Trophoblast cell (in vitro differentiated cells and primary cell): ENCODE data around the gene COL2A1.

Source experiments
- DNase-seq, 2 donors: peaks; one replicate each; pipeline ENCODE4 v3.0.0-alpha.2; 2016
- H2AFZ ChIP-seq: 2 replicates; pipeline ENCODE4 v1.6.1; 2013; ENCODE audit warnings: low read length, moderate library complexity, mild to moderate bottlenecking; ENCODE audit not compliant: insufficient read depth, poor library complexity
- H2AK5ac ChIP-seq: 2 replicates; pipeline ENCODE4 v1.6.1; 2013; ENCODE audit warnings: mild to moderate bottlenecking, low read length
- H2BK120ac ChIP-seq: 2 replicates; pipeline ENCODE4 v1.6.1; 2013; ENCODE audit warnings: low read length, mild to moderate bottlenecking, moderate library complexity; ENCODE audit not compliant: insufficient read depth, poor library complexity
- H2BK12ac ChIP-seq: 2 replicates; pipeline ENCODE4 v1.6.1; 2013; ENCODE audit warnings: mild to moderate bottlenecking, low read length, moderate library complexity
- H2BK5ac ChIP-seq: 2 replicates; pipeline ENCODE4 v1.6.1; 2013; ENCODE audit warnings: low read length, low read depth, moderate library complexity, mild to moderate bottlenecking; ENCODE audit not compliant: poor library complexity
- H3K14ac ChIP-seq: 2 replicates; pipeline ENCODE4 v1.6.1; 2013; ENCODE audit warnings: mild to moderate bottlenecking, low read length
- H3K18ac ChIP-seq: 2 replicates; pipeline ENCODE4 v1.6.1; 2013; ENCODE audit warnings: mild to moderate bottlenecking, low read length
- H3K23ac ChIP-seq: 2 replicates; pipeline ENCODE4 v1.6.1; 2013; ENCODE audit warnings: low read length
- H3K27ac ChIP-seq: 2 replicates; pipeline ENCODE4 v1.5.1; 2013; ENCODE audit warnings: low read depth, mild to moderate bottlenecking, inconsistent platforms, low read length, moderate library complexity
- H3K27me3 ChIP-seq: 2 replicates; pipeline ENCODE4 v1.6.1; 2013; ENCODE audit warnings: inconsistent platforms, mild to moderate bottlenecking, low read length, moderate library complexity; ENCODE audit not compliant: insufficient read depth
- H3K36me3 ChIP-seq, 2 experiments: 1 replicate in 1 of 2; 2 replicates in 1 of 2; pipeline ENCODE4 v1.6.1; 2013; ENCODE audit warnings: low read length in 2 of 2, mild to moderate bottlenecking in 2 of 2, moderate library complexity in 1 of 2; ENCODE audit not compliant: insufficient read depth in 2 of 2, control insufficient read depth in 1 of 2
- H3K4ac ChIP-seq: 2 replicates; pipeline ENCODE4 v1.6.1; 2013; ENCODE audit warnings: low read depth, mild to moderate bottlenecking, low read length, moderate library complexity
- H3K4me1 ChIP-seq, 2 experiments: 1 replicate in 1 of 2; 2 replicates in 1 of 2; pipeline ENCODE4 v1.6.1; 2013; ENCODE audit warnings: low read length in 2 of 2, mild to moderate bottlenecking in 2 of 2, moderate library complexity in 1 of 2; ENCODE audit not compliant: insufficient read depth in 2 of 2, control insufficient read depth in 1 of 2
- H3K4me2 ChIP-seq: 2 replicates; pipeline ENCODE4 v1.6.1; 2013; ENCODE audit warnings: inconsistent platforms, mild to moderate bottlenecking, low read length, moderate library complexity
- H3K4me3 ChIP-seq: 2 replicates; pipeline ENCODE4 v1.5.1; 2013; ENCODE audit warnings: mild to moderate bottlenecking, low read depth, low read length, inconsistent platforms
- H3K79me1 ChIP-seq: one replicate; pipeline ENCODE4 v1.6.1; 2013; ENCODE audit warnings: low read length
- H3K79me2 ChIP-seq: 2 replicates; pipeline ENCODE4 v1.6.1; 2013; ENCODE audit warnings: low read length, mild to moderate bottlenecking; ENCODE audit not compliant: control insufficient read depth, insufficient read depth, poor library complexity
- H3K9ac ChIP-seq: 2 replicates; pipeline ENCODE4 v1.6.1; 2013; ENCODE audit warnings: mild to moderate bottlenecking, low read length
- H3K9me3 ChIP-seq: 2 replicates; pipeline ENCODE4 v1.6.1; 2013; ENCODE audit warnings: low read depth, mild to moderate bottlenecking, control low read depth, inconsistent platforms, low read length; ENCODE audit not compliant: insufficient read depth
- H4K12ac ChIP-seq: 2 replicates; pipeline ENCODE4 v1.6.1; 2013; ENCODE audit warnings: low read depth, mild to moderate bottlenecking, low read length, moderate library complexity
- H4K8ac ChIP-seq: 2 replicates; pipeline ENCODE4 v1.6.1; 2013; ENCODE audit warnings: low read depth, mild to moderate bottlenecking, low read length, moderate library complexity
- H4K91ac ChIP-seq: one replicate; pipeline ENCODE4 v1.6.1; 2013; ENCODE audit warnings: low read depth, mild to moderate bottlenecking, low read length, moderate library complexity
- WGBS: extraction: QIAGEN DNeasy Blood & Tissue Kit; methylation state at CpG from one replicate; pipeline ENCODE4 v1.1.7; 2013; ENCODE audit warnings: missing lambda C conversion rate; ENCODE audit not compliant: insufficient read length, insufficient coverage; ENCODE audit errors: extremely low coverage; 5-methylcytosine and 5-hydroxymethylcytosine counted together

Gene COL2A1

GRCh38 chr12:48018618-48018995, 14.3 kb upstream of the COL2A1 start:
- no CpG with 5 or more reads among the region's 4 CpGs for WGBS
- H3K23ac ChIP-seq, result no peak overlapping the region

GRCh38 chr12:48017921-48018617, 13.8 kb upstream of the COL2A1 start:
- DNase-seq, result no peak
- Histone ChIP-seq H2AFZ (no peak overlapping the region), H3K4ac (no peak overlapping the region), H2AK5ac (no peak overlapping the region), H4K12ac (no peak overlapping the region), H3K79me1 (peaks cover 7% of the 10 kb centered on the region), H3K23ac (no peak overlapping the region), H3K18ac (no peak overlapping the region), H3K14ac (no peak overlapping the region), H3K27me3 (peaks cover 11% of the 10 kb centered on the region), H3K4me3 (no peak overlapping the region), H3K27ac (no peak overlapping the region), H3K4me1 (peaks cover 10 to 13% of the 10 kb centered on the region in 2 experiments), H4K91ac (no peak overlapping the region), H4K8ac (no peak overlapping the region), H2BK5ac (no peak overlapping the region), H3K36me3 (no peaks in the 10 kb centered on the region), H2BK120ac (no peak overlapping the region), H3K4me2 (no peak overlapping the region), H3K79me2 (no peaks in the 10 kb centered on the region), H2BK12ac (no peak overlapping the region), H3K9me3 (peaks cover 2% of the 10 kb centered on the region), H3K9ac (peak overlapping the region; percentile 19)
- WGBS, result no CpG with 5 or more reads among the region's 4 CpGs

More at GRCh38 chr12:48018618-48018995, 14.3 kb upstream of the COL2A1 start:
- no peak overlapping the region for H2BK120ac ChIP-seq
- peaks cover 11% of the 10 kb centered on the region for H3K27me3 ChIP-seq
- H3K9me3 ChIP-seq, result peaks cover 2% of the 10 kb centered on the region
- H2BK12ac ChIP-seq, result no peak overlapping the region
- no peak overlapping the region for H3K4me3 ChIP-seq
- no peak overlapping the region for H3K27ac ChIP-seq
- no peaks in the 10 kb centered on the region for H3K79me2 ChIP-seq
- no peaks in the 10 kb centered on the region for H3K36me3 ChIP-seq
- no peak overlapping the region for H3K18ac ChIP-seq
- H2BK5ac ChIP-seq, result no peak overlapping the region
- peaks cover 10% of the 10 kb centered on the region for H3K79me1 ChIP-seq
- no peak overlapping the region for H3K4me2 ChIP-seq
- no peak overlapping the region for H4K91ac ChIP-seq
- peaks cover 14 to 17% of the 10 kb centered on the region in 2 experiments for H3K4me1 ChIP-seq
- H3K14ac ChIP-seq, result no peak overlapping the region
- H3K4ac ChIP-seq, result no peak overlapping the region
- H4K12ac ChIP-seq, result no peak overlapping the region
- H2AK5ac ChIP-seq, result no peak overlapping the region
- H3K9ac ChIP-seq, result no peak overlapping the region
- no peak for DNase-seq
- H4K8ac ChIP-seq, result no peak overlapping the region
- no peak overlapping the region for H2AFZ ChIP-seq

GRCh38 chr12:48017496-48017895, 13.2 kb upstream of the COL2A1 start:
- no peak overlapping the region for H2AK5ac ChIP-seq
- H3K79me1 ChIP-seq, result peaks cover 4% of the 10 kb centered on the region
- H3K27ac ChIP-seq, result no peak overlapping the region

GRCh38 chr12:48016373-48017020, 12.2 kb upstream of the COL2A1 start:
- Histone ChIP-seq H3K4me1 (peaks cover 5% of the 10 kb centered on the region in 2 experiments), H2BK120ac (no peak overlapping the region), H3K18ac (no peak overlapping the region), H3K23ac (no peak overlapping the region), H3K9me3 (peaks cover 2% of the 10 kb centered on the region), H3K27me3 (peaks cover 14% of the 10 kb centered on the region), H3K4me3 (no peak overlapping the region), H2AFZ (no peak overlapping the region), H2BK5ac (no peak overlapping the region), H3K9ac (no peak overlapping the region), H2AK5ac (no peak overlapping the region), H3K27ac (no peak overlapping the region), H3K4me2 (no peak overlapping the region), H4K91ac (no peak overlapping the region), H2BK12ac (no peak overlapping the region), H4K8ac (no peak overlapping the region), H4K12ac (no peak overlapping the region), H3K36me3 (no peaks in the 10 kb centered on the region), H3K4ac (no peak overlapping the region), H3K79me1 (peaks cover 2% of the 10 kb centered on the region), H3K79me2 (no peaks in the 10 kb centered on the region), H3K14ac (no peak overlapping the region)
- DNase-seq, result no peak
- WGBS, result no CpG with 5 or more reads among the region's 8 CpGs

More at GRCh38 chr12:48017496-48017895, 13.2 kb upstream of the COL2A1 start:
- Histone ChIP-seq H3K4me2 (no peak overlapping the region), H2BK120ac (no peak overlapping the region), H3K36me3 (no peaks in the 10 kb centered on the region), H3K9ac (no peak overlapping the region), H3K79me2 (no peaks in the 10 kb centered on the region), H3K14ac (no peak overlapping the region), H4K12ac (no peak overlapping the region), H3K4me3 (no peak overlapping the region), H2AFZ (no peak overlapping the region), H4K8ac (no peak overlapping the region), H3K27me3 (peaks cover 14% of the 10 kb centered on the region), H3K9me3 (peaks cover 2% of the 10 kb centered on the region), H2BK5ac (no peak overlapping the region), H3K4me1 (peaks cover 5 to 7% of the 10 kb centered on the region in 2 experiments), H3K4ac (no peak overlapping the region), H3K23ac (no peak overlapping the region), H3K18ac (no peak overlapping the region), H2BK12ac (no peak overlapping the region), H4K91ac (no peak overlapping the region)
- no peak for DNase-seq
- WGBS, result no CpG with 5 or more reads among the region's 5 CpGs
